ENCODE data around the gene CCAR1. TPM values are rescaled to one million over a fixed set of nuclear protein-coding genes. Genes with fewer than 3 reads are reported as not detected.

CCAR1 gene
- total and polyA plus RNA-seq, 2 of the 13 experiments (the other 11 are each of a cell fraction or from before 2014, with no cell fraction given) = 74.5 to 81.6 TPM

- Histone ChIP-seq H4K20me1 (ENCODE audit: insufficient read depth, low read length) (no peaks in the 10 kb centered on the region), H3K9ac (ENCODE audit: insufficient read depth, low read depth, low read length) (no peak overlapping the region), H3K9me3 (ENCODE audit: low read length) (no peaks in the 10 kb centered on the region), H3K36me3 (replicated peaks in 1 of 2; ENCODE audit: control insufficient read depth in 1 of 2, insufficient read depth in 2 of 2, low read length in 2 of 2) (no peaks in the 10 kb centered on the region), H3K4me1 (ENCODE audit: insufficient read depth, low read length) (peaks cover 14% of the 10 kb centered on the region), H3K27ac (ENCODE audit: extremely low read length, insufficient read depth, low read length) (no peak overlapping the region), H2AFZ (ENCODE audit: low read length) (no peak overlapping the region), H3K4me2 (ENCODE audit: low read depth, low read length) (no peak overlapping the region), H3K79me2 (ENCODE audit: insufficient read depth, low read length) (no peaks in the 10 kb centered on the region), H3K4me3 (replicated peaks in 1 of 3; ENCODE audit: insufficient read depth in 1 of 3, low read depth in 2 of 3, low read length in 3 of 3) (no peak overlapping the region), H3K27me3 (ENCODE audit: control insufficient read depth in 1 of 2, insufficient read depth in 2 of 2, low read length in 2 of 2) (no peaks in the 10 kb centered on the region; a peak in 1 of 5 replicates)
- no peak for ATAC-seq
- BruUV-seq (replicated peaks) = no TSS peak
- intact Hi-C loops (cut with micrococcal nuclease; ENCODE audit: unreplicated experiment) = no loop called here
- CTCF ChIA-PET (ENCODE audit: low intra/inter-chr PET ratio, low total read pairs) = no interaction called here
- FAIRE-seq = no peak
- in situ Hi-C loops (cut with HindIII; ENCODE audit: extremely low pct_ligation_motif_present, low pct_unique_long_range_greater_than_20kb) = no loop called here
- DNase-seq (ENCODE audit: low spot score) = no peak
- POLR2A ChIA-PET = interaction anchor here (0.7 to 1.9 kb wide), 3 partner anchors 14 to 1357 kb away, joined by 3 to 10 read pairs (median 3); partner anchors contain the start of genes SAR1A and STOX1
- TF ChIP-seq TARDBP (CRISPR knock-in tag; IDR thresholded peaks at IDR 0.05) (no peak), TCF7L2 (IDR thresholded peaks at IDR 0.05; ENCODE audit: low read depth, low read length) (no peak), BCLAF1 (IDR thresholded peaks at IDR 0.05) (no peak), RAD21 (CRISPR knock-in tag; IDR thresholded peaks at IDR 0.05) (no peak), ZSCAN21 (CRISPR knock-in tag; IDR thresholded peaks at IDR 0.05; ENCODE audit: borderline replicate concordance) (no peak), KMT2B (CRISPR knock-in tag; IDR thresholded peaks at IDR 0.05) (no peak), LBX2 (CRISPR knock-in tag; IDR thresholded peaks at IDR 0.05; ENCODE audit: borderline replicate concordance) (no peak), ZNF367 (CRISPR knock-in tag; IDR thresholded peaks at IDR 0.05; ENCODE audit: borderline replicate concordance) (no peak), ZNF687 (CRISPR knock-in tag; IDR thresholded peaks at IDR 0.05) (no peak), SMC3 (IDR thresholded peaks at IDR 0.05; ENCODE audit: low read length) (no peak), ZNF468 (CRISPR knock-in tag; IDR thresholded peaks at IDR 0.05) (no peak), ZNF263 (CRISPR knock-in tag; IDR thresholded peaks at IDR 0.05) (no peak), AKAP8 (CRISPR knock-in tag; IDR thresholded peaks at IDR 0.05) (no peak), ZC3H4 (CRISPR knock-in tag; IDR thresholded peaks at IDR 0.05; ENCODE audit: borderline replicate concordance) (no peak), ZNF879 (CRISPR knock-in tag; IDR thresholded peaks at IDR 0.05) (no peak), TFDP2 (CRISPR knock-in tag; IDR thresholded peaks at IDR 0.05) (no peak)
Measured at GRCh38 chr10:68813559-68813958, 92.5 kb downstream of the CCAR1 start.

Data from HepG2 (cell line).